Heart left ventricle (tissue), 16 donors: ENCODE data around the gene NAPB. TPM values are rescaled to one million over a fixed set of nuclear protein-coding genes. Genes with fewer than 3 reads are reported as not detected.
A peak's percentile ranks its signal among the peaks of the same experiment; 100 is the strongest.

ENCODE experiments used
- ATAC-seq, 4 donors: fragments of 200-7000 bp; cut with Tn5 transposase; one replicate each; pipeline ENCODE4 v1.9.1; 2020 to 2022; ENCODE audit warnings: moderate library complexity in 4 of 4, mild to moderate bottlenecking in 3 of 4, moderate number of reproducible peaks in 1 of 4
- DNase-seq, 5 donors: peaks; one replicate each; pipeline ENCODE4 v3.0.0-alpha.2; 2020
- H3K27ac ChIP-seq, 12 donors: fragments of 200-600 bp; sonication (generic) in 4 of 12; one replicate each; pipeline versions ENCODE4 v1.5.0 to v1.8.0; 2016 to 2022; ENCODE audit warnings: mild to moderate bottlenecking in 2 of 12
- H3K27me3 ChIP-seq, 9 donors: fragments of 200-600 bp; sonication (generic) in 2 of 9; one replicate each; pipeline versions ENCODE4 v1.5.1 to v1.8.0; 2016 to 2022; ENCODE audit warnings: mild to moderate bottlenecking in 3 of 9
- H3K36me3 ChIP-seq, 9 donors: fragments of 200-600 bp; sonication (generic) in 2 of 9; one replicate each; pipeline versions ENCODE4 v1.5.0 to v1.8.0; 2018 to 2022; ENCODE audit warnings: mild to moderate bottlenecking in 2 of 9
- H3K4me1 ChIP-seq, 12 donors: fragments of 200-600 bp; sonication (generic) in 4 of 12; one replicate each; pipeline versions ENCODE4 v1.5.0 to v1.8.0; 2016 to 2022; ENCODE audit warnings: mild to moderate bottlenecking in 3 of 12
- H3K4me3 ChIP-seq, 12 donors: fragments of 200-600 bp; sonication (generic) in 4 of 12; one replicate each; pipeline versions ENCODE4 v1.5.0 to v1.8.0; 2017 to 2022; ENCODE audit warnings: mild to moderate bottlenecking in 9 of 12, moderate library complexity in 4 of 12
- H3K9me3 ChIP-seq, 12 donors: fragments of 200-600 bp; sonication (generic) in 4 of 12; one replicate each; pipeline versions ENCODE4 v1.5.0 to v1.8.0; 2016 to 2022; ENCODE audit warnings: mild to moderate bottlenecking in 1 of 12
- POLR2A ChIP-seq, 2 donors: fragments of 450-650 bp; IDR thresholded peaks; one replicate each; pipeline ENCODE4 v1.6.1; 2017; ENCODE audit warnings: antibody characterized with exemption in 2 of 2, mild to moderate bottlenecking in 2 of 2, moderate library complexity in 2 of 2
- WGBS, 4 donors: extraction: QIAGEN DNeasy Blood & Tissue Kit in 2 of 4; methylation state at CpG; one replicate each; pipeline versions ENCODE4 v1.1.5 to v1.1.7; 2013 to 2018; 5-methylcytosine and 5-hydroxymethylcytosine counted together
- intact Hi-C, 10 donors: fragments of 100-400 bp; cut with DNase I; formaldehyde crosslinking; loops; one replicate each; pipeline versions ENCODE4 v1.11.1 to v1.14.2; 2022
- polyA plus RNA-seq, 2 donors: library from polyadenylated mRNA; stranded (reverse); fragments of 200-250 nt; gene quantifications; one replicate each; pipeline ENCODE4 v1.2.3, GENCODE V29; 2013
- total RNA-seq, 9 donors: library from RNA; depleted of rRNA in 2 of 9; stranded (reverse); fragments of >200 nt in 2 of 9; fragmentation: NEBNext Ultra II Directional in 3 of 9; extraction: Animal tissue kit (Norgen Biotek cat#: 25700) in 3 of 9; gene quantifications; one replicate each; pipeline versions ENCODE4 v1.1.0 to v1.2.4, GENCODE V29; 2016 to 2023
- TF ChIP-seq, protein P1 (sequence below), 12 donors: fragments of 200-600 bp; sonication (generic) in 4 of 12; IDR thresholded peaks; one replicate each; pipeline versions ENCODE4 v1.5.0 to v1.8.0; 2018 to 2022; ENCODE audit warnings: antibody characterized with exemption in 12 of 12, mild to moderate bottlenecking in 5 of 12
- donor health status: ischemic (EF 13 %, LVEDD 7.1; RV severe dilation, severe dysfunction).
- donor health status: healthy with polysubstance abuse.
- donor health status: DM: no; HTN: yes; CAD: no.
- donor health status: DM: no; HTN: no; CAD: no.
- donor health status: ischemic (EF 25% LVEDD 6.9; RV normal size, moderate dysfunction).
- donor health status: ischemic (EF 25% LVEDD 5.7; RV mildly dilated, moderate dysfunction).
- donor health status: healthy.
- donor health status: DM: yes; HTN: yes; CAD: no.
- donor health status: ischemic (EF 35%, LVEDD 5.7; RV mildly dilated, moderate dysfunction).
- donor health status: nonischemic (EF 11% LVEDD 7.7; RV severe dilation, severe dysfunction).
- donor health status: DM: yes; HTN: yes; CAD: no.
- donor health status: PGD.
- donor health status: ischemic (EF 29% LVEDD 5.4; RV normal size, mild dysfunction).
- donor health status: nonischemic (EF 23%, LVEDD 6.1; RV moderate dilation, normal function).

The NAPB gene
- total and polyA plus RNA-seq, 11 donors, result 2.8 to 8.4 (median 4.7) TPM

GRCh38 chr20:23340524-23340923 is 80.8 kb downstream of the NAPB start:
- Histone ChIP-seq H3K27me3 (no peaks in the 10 kb centered on the region), H3K9me3 (no peaks in the 10 kb centered on the region), H3K27ac (no peak overlapping the region), H3K4me3 (no peak overlapping the region), H3K36me3 (no peaks in the 10 kb centered on the region), H3K4me1 (peaks cover 0 to 5% (median 1%) of the 10 kb centered on the region in 12 donors)
- 22 to 32% (median 27%) methylated on average over 9 of the region's 9 CpGs for WGBS, 4 donors
- no peak for TF ChIP-seq POLR2A (IDR thresholded peaks at IDR 0.05)
- TF ChIP-seq, protein P1, sequence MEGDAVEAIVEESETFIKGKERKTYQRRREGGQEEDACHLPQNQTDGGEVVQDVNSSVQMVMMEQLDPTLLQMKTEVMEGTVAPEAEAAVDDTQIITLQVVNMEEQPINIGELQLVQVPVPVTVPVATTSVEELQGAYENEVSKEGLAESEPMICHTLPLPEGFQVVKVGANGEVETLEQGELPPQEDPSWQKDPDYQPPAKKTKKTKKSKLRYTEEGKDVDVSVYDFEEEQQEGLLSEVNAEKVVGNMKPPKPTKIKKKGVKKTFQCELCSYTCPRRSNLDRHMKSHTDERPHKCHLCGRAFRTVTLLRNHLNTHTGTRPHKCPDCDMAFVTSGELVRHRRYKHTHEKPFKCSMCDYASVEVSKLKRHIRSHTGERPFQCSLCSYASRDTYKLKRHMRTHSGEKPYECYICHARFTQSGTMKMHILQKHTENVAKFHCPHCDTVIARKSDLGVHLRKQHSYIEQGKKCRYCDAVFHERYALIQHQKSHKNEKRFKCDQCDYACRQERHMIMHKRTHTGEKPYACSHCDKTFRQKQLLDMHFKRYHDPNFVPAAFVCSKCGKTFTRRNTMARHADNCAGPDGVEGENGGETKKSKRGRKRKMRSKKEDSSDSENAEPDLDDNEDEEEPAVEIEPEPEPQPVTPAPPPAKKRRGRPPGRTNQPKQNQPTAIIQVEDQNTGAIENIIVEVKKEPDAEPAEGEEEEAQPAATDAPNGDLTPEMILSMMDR (IDR thresholded peaks at IDR 0.05), result peak; percentile 52 to 86 (median 77)
- ATAC-seq (peak in 3 of 4 donors; percentile 84 to 89 (median 87)), DNase-seq (peak; percentile 60 to 74 (median 72))
- intact Hi-C loops, result loop anchor here (1.0 to 10.0 kb wide), 19 partner anchors 93 to 1006 kb away; partner anchors contain the start of genes CST9 (in 1 of the 10) and THBD (in 1 of the 10)

- H3K4me3 ChIP-seq, result no peak overlapping the region
- no peaks in the 10 kb centered on the region for H3K27me3 ChIP-seq
- no peak for TF ChIP-seq POLR2A (IDR thresholded peaks at IDR 0.05)
- TF ChIP-seq, protein P1 (IDR thresholded peaks at IDR 0.05), result no peak
- no peak overlapping the region for H3K27ac ChIP-seq
- intact Hi-C loops, result loop anchor here (1.0 to 10.0 kb wide), 22 partner anchors 93 to 1005 kb away; partner anchors contain the start of genes THBD (in 2 of the 10) and CST9 (in 1 of the 10)
- ATAC-seq (peak in 2 of 4 donors; percentile 6 to 29), DNase-seq (no peak)
- 73 to 80% (median 78%) methylated on average over 3 to 13 of the region's 13 CpGs for WGBS, 4 donors
- H3K4me1 ChIP-seq, result peaks cover 0 to 5% (median 1%) of the 10 kb centered on the region in 12 donors
- H3K36me3 ChIP-seq, result no peaks in the 10 kb centered on the region
- no peaks in the 10 kb centered on the region for H3K9me3 ChIP-seq
Measured at GRCh38 chr20:23339986-23340385, 81.3 kb downstream of the NAPB start.

DNA sequence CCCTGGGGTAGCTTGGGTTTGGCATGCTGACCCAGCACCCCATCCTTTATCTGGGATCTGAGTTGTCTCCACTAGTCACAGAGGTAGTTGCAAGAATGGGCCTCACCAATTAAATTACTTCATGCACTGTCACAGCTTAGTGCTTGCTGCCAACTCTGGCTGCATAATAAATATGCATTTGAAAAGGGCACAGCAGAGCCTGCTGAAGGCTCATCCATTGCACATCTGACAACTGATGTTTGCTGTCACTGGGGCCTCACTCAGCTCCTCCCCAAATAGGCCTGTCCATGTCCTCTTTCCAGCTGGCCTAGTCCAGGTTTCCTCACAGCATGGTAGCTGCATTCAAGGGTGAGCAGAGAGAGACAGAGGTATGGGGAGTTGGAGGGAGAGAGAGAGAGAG is 84.0 kb downstream of the NAPB start:
- intact Hi-C loops, result loop anchor here in 7 of 10 donors (5.0 to 10.0 kb wide), 8 partner anchors 90 to 1003 kb away; partner anchors contain the start of gene THBD (in 1 of the 7)
- DNase-seq (no peak), ATAC-seq (no peak)
- H3K27me3 ChIP-seq, result no peaks in the 10 kb centered on the region
- no peaks in the 10 kb centered on the region for H3K9me3 ChIP-seq
- H3K4me3 ChIP-seq, result no peak overlapping the region
- peaks cover 0 to 16% (median 3%) of the 10 kb centered on the region in 12 donors for H3K4me1 ChIP-seq
- H3K27ac ChIP-seq, result no peak overlapping the region
- TF ChIP-seq, protein P1 (IDR thresholded peaks at IDR 0.05), result no peak
- TF ChIP-seq POLR2A (IDR thresholded peaks at IDR 0.05), result no peak
- no peaks in the 10 kb centered on the region for H3K36me3 ChIP-seq

DNA sequence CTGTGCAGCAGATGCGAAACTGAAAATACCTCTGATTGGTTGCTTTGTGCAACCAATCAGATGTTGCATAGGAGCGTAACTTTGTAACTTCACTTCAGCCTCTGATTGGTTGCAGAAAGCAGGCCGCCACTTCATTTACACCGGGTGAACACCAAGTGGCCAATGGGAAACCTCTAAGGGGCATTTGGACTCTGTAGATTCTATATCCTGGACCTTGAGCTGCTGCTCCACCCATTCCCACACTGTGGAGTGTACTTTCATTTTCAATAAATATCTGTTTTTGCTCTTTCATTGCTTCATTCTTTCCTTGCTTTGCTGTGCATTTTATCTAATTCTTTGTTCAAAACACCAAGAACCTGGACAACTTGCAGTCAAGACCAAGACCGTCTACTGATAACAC is 84.8 kb downstream of the NAPB start:
- Histone ChIP-seq H3K4me1 (peaks cover 0 to 16% (median 3%) of the 10 kb centered on the region in 12 donors), H3K36me3 (no peaks in the 10 kb centered on the region), H3K9me3 (no peaks in the 10 kb centered on the region), H3K27ac (no peak overlapping the region), H3K4me3 (no peak overlapping the region), H3K27me3 (no peaks in the 10 kb centered on the region)
- TF ChIP-seq POLR2A (IDR thresholded peaks at IDR 0.05), result no peak
- TF ChIP-seq, protein P1 (IDR thresholded peaks at IDR 0.05), result no peak
- DNase-seq, result no peak
- intact Hi-C loops, result loop anchor here in 7 of 10 donors (5.0 to 10.0 kb wide), 8 partner anchors 89 to 1002 kb away; partner anchors contain the start of gene THBD (in 1 of the 7)
- 90 to 94% (median 91%) methylated on average over 5 of the region's 5 CpGs for WGBS, 4 donors
- no peak for ATAC-seq
